Vein endothelial cell (primary cell): ENCODE data around the gene CCR7. TPM values are rescaled to one million over a fixed set of nuclear protein-coding genes. Genes with fewer than 3 reads are reported as not detected.

Experiments
- total RNA-seq: library from RNA; depleted of rRNA; stranded (reverse); fragments of >200 nt; gene quantifications from 2 replicates; pipeline ENCODE4 v1.2.3, GENCODE V29; 2012

CCR7 gene, protein sequence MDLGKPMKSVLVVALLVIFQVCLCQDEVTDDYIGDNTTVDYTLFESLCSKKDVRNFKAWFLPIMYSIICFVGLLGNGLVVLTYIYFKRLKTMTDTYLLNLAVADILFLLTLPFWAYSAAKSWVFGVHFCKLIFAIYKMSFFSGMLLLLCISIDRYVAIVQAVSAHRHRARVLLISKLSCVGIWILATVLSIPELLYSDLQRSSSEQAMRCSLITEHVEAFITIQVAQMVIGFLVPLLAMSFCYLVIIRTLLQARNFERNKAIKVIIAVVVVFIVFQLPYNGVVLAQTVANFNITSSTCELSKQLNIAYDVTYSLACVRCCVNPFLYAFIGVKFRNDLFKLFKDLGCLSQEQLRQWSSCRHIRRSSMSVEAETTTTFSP
- total RNA-seq, result not detected in 2 replicates

GRCh38 chr17:40564883-40565768 is at the start of gene CCR7:
TSS of gene CCR7 (minus strand) at chr17:40565472. CDS start at chr17:40565409, 63 bp downstream.

Other genes with a start within 250 kb of the CCR7 start
- gene GJD3, start 200.7 kb downstream of the CCR7 start, total RNA-seq, result 0.38 and 0.65 TPM in 2 replicates
- 31.7 and 61.5 TPM in 2 replicates for gene TOP2A, start 147.6 kb downstream of the CCR7 start, total RNA-seq
- 180 and 262 TPM in 2 replicates for gene IGFBP4, start 122.0 kb downstream of the CCR7 start, total RNA-seq
- gene TNS4, start 63.8 kb downstream of the CCR7 start, total RNA-seq, result not detected in 2 replicates
- gene SMARCE1, start 82.3 kb upstream of the CCR7 start, total RNA-seq, result 100 and 136 TPM in 2 replicates
- not detected in 2 replicates for gene KRT222, start 99.7 kb upstream of the CCR7 start, total RNA-seq
- not detected in 2 replicates for gene KRT24, start 138.3 kb upstream of the CCR7 start, total RNA-seq
- not detected in 2 replicates for gene KRT25, start 189.9 kb upstream of the CCR7 start, total RNA-seq
- not detected in 2 replicates for gene KRT26, start 206.7 kb upstream of the CCR7 start, total RNA-seq
- not detected in 2 replicates for gene KRT27, start 217.1 kb upstream of the CCR7 start, total RNA-seq
- not detected in 2 replicates for gene KRT28, start 234.5 kb upstream of the CCR7 start, total RNA-seq